ENCODE results near the gene MAPRE3. TPM values are rescaled to one million over a fixed set of nuclear protein-coding genes. Genes with fewer than 3 reads are reported as not detected.
A peak's percentile ranks its signal among the peaks of the same experiment; 100 is the strongest.
"Not testable (repeated sequence)": the region's sequence is repeated elsewhere in the genome, so short reads cannot be mapped to it uniquely, and the experiment has no call there.

MAPRE3 gene
- polyA plus RNA-seq (ENCODE audit: insufficient read length in 4 of 4): 10 to 100 TPM; 11.2 to 16.6 (median 13.6) TPM

- DNase-seq (ENCODE audit: low read depth in 4 of 4, low spot score in 2 of 4): peak; percentile 61 to 65 (median 64)
Measured at GRCh38 chr2:26970244-26970927, at the start of gene MAPRE3. MAPRE3 (plus strand) TSS chr2:26970637; CDS start chr2:27022219, 51,582 bp downstream.

DNA sequence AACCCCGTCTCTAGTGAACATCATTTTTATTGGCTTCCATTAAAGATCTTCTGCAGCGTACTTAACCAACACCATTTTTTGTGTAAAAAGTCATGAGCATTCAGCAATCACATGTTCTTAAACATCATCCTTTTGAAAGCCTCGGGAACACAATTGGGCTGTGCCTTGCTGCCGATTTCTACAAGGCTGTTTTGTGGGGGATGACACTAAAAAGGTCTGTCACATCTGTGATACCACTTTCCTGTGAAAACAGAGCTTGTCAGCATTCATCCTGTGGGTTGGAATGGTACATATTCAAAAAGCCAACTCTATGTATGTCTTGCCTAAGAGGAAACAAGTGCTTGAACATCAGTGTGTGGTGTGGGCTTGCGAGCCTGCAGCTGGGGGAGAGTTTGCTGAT is 49.1 kb upstream of the MAPRE3 start:
- no peak for DNase-seq (ENCODE audit: low read depth in 4 of 4, low spot score in 2 of 4)

DNA sequence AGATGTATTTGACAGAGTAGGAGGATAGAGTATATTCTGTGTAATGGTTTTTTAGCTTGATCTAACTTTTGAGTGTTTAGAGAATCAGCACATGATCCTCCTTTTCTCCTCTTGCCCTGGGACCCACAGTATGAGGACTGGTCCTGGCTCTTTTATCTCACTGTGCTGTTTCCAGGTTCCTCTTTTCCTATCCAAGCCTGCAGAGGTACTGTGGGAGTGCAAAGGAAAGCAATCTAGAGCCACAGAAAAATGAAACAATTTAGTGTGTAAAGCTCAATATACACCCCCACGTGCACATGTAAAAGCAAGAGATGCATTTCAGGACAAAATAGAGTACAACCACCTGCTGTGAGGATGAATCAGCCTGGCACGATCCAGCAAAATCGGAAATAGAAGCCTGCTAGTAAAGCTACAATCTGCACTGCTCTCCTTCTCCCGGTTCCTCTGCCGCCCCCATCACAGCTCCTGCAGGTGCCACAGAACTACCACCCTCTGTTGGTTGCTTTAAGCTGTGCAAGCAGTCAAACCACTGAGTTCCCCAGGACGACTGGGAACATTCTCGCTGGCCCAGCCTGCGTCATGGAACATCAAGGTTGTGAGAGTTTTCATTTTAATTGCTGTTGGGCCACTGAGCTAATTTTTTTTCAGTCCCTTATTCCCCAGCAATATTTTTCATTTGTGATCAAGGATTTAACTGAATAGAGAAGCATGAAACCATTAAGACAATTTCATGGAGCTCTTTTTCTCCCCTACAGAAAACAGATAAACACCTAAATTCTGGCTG is 47.8 kb upstream of the MAPRE3 start:
- no peak for DNase-seq (ENCODE audit: low read depth in 4 of 4, low spot score in 2 of 4)

GRCh38 chr2:26923189-26923466 is 47.3 kb upstream of the MAPRE3 start:
- not testable (repeated sequence) for DNase-seq (ENCODE audit: low read depth in 4 of 4, low spot score in 2 of 4)

DNA sequence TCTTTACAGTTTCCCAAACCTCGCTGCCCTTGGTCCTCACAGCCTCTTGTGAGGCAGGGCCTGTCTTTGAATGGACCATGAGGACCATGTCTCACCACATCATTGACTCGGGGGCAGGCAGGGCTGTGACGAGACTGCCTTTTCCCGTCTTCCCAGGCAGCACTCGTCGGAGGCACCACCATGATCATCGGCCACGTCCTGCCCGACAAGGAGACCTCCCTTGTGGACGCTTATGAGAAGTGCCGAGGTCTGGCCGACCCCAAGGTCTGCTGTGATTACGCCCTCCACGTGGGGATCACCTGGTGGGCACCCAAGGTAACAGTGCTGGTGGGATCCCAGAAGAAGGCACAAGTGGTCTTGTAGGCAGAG is 45.7 kb upstream of the MAPRE3 start:
- DNase-seq (ENCODE audit: low read depth in 4 of 4, low spot score in 2 of 4): no peak

DNA sequence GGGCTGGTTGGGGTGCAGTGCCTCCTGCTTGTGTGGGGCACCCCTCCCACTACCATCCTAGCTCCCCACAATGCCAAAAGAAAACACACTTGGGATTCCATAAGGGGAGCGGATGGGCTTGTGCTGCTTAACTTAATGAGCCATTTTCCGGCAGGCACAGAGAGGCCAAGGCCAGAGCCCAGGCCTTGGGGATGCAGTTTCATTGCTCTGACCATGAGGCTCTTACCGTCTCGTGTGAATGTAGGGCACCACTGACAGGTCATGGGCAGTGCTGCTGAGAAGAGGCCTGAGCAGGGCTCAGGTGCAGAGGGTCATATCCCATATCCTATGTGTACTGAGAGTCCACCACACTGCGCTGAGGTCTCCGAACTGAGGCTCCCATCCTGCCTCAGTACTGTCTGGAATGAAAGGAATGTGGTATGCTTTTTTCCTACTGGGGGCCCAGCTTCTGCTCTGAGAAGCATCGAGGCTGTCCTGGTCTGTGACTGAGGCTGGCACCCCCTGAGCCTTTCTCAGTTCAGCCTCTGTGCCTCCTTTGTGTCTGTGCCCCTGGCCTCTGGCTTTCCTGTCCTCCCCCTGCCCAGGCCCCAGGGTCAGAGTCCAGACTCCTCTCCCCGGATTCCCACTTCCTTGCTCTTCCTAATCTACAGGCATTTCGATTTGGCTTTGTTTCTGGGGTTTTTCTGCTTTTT is 45.2 kb upstream of the MAPRE3 start:
- no peak for DNase-seq (ENCODE audit: low read depth in 4 of 4, low spot score in 2 of 4)

- DNase-seq (ENCODE audit: low read depth in 4 of 4, low spot score in 2 of 4): no peak
Measured at GRCh38 chr2:26927221-26927620, 43.2 kb upstream of the MAPRE3 start.

DNA sequence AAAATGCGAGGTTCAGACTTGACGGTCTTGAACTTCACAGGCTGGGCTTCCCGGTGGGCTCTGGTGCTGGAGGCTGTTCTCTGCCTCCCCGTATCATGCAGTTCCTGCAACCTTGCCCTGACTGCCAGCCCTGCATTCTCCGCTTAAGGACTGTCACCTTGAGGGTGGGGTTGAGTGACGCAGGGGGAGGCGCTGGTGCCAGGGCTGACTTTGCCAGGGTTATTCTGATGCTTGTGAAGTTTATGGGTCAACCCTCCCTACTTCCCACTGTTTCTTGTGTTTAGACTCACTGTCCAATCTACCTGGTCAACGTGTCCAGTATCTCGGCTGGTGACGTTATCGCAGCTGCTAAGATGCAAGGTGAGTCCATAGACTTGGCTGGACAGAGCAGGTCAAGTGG is 37.5 kb upstream of the MAPRE3 start:
- DNase-seq (ENCODE audit: low read depth in 4 of 4, low spot score in 2 of 4): no peak

- DNase-seq (ENCODE audit: low read depth in 4 of 4, low spot score in 2 of 4): no peak
Measured at GRCh38 chr2:26933431-26934334, 36.8 kb upstream of the MAPRE3 start.

DNA sequence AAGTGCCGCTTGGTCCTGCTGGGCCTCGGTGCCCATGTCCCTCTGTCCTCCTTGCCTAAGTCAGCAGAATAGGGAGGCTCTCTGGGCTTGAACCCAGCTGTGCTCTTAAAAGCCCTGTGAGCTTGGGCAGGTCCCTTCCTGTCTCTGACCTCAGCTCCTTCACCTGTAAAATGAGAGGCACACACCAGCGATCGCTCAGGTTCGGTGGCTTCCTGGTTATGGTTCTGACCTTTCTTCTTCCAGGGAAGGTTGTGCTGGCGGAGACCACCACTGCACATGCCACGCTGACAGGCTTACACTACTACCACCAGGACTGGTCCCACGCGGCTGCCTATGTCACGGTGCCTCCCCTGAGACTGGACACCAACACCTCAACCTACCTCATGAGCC is 36.1 kb upstream of the MAPRE3 start:
- no peak for DNase-seq (ENCODE audit: low read depth in 4 of 4, low spot score in 2 of 4)

GRCh38 chr2:26934985-26935384 is 35.5 kb upstream of the MAPRE3 start:
- no peak for DNase-seq (ENCODE audit: low read depth in 4 of 4, low spot score in 2 of 4)

GRCh38 chr2:26936855-26937254 is 33.6 kb upstream of the MAPRE3 start:
- DNase-seq (ENCODE audit: low read depth in 4 of 4, low spot score in 2 of 4): no peak

DNA sequence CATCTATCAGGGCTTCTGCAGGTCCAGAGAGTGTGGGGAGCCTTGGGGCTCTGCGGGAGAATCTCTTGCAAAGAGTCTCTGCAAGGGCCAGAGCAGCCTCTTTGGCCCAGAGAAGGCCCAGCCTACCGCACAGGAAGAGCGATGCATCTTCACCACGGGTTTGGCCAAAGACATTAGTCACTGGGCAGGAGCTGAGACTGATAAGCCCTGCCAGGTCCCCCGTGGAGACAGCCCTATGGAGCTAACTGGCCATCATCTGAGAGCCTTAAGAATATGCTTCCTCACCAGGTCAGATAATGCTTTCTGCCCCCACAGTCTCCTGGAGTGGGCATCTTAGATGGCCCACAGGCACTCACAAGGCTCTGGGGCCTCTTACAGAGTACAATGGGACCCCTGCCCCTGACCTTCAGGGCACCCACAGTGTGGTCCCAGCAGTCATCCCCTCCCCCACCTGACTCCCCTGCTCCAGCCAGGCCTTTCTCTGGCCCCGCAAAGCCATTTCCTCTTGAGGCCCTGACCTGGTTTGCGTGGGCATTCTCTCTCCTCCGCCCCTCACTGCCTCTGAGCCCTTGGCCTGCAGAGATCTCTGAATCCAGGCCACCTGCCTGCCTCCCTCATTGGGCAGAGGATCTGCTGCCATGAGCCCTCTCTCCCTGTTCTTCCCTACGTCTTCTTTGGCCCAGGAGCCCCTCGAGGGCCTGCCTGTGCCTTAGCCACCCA is 31.9 kb upstream of the MAPRE3 start:
- DNase-seq (ENCODE audit: low read depth in 4 of 4, low spot score in 2 of 4): no peak

GRCh38 chr2:26940001-26940400 is 30.4 kb upstream of the MAPRE3 start:
- no peak for DNase-seq (ENCODE audit: low read depth in 4 of 4, low spot score in 2 of 4)

- no peak for DNase-seq (ENCODE audit: low read depth in 4 of 4, low spot score in 2 of 4)
Measured at GRCh38 chr2:26941486-26941885, 29.0 kb upstream of the MAPRE3 start.

GRCh38 chr2:26942543-26943295 is 27.7 kb upstream of the MAPRE3 start:
- DNase-seq (ENCODE audit: low read depth in 4 of 4, low spot score in 2 of 4): peak in 1 of 4 donors; percentile 27

- no peak for DNase-seq (ENCODE audit: low read depth in 4 of 4, low spot score in 2 of 4)
Measured at GRCh38 chr2:26945991-26946750, 24.3 kb upstream of the MAPRE3 start.
